Ecto neural progenitor cell (in vitro differentiated cells): Measurements from ENCODE around the gene LIAS.
"Not testable (repeated sequence)": the region's sequence is repeated elsewhere in the genome, so short reads cannot be mapped to it uniquely, and the experiment has no call there.

Source experiments
- DNase-seq: peaks from one replicate; pipeline ENCODE4 v3.0.0-alpha.2; 2018; ENCODE audit warnings: low spot score

The LIAS gene

DNA sequence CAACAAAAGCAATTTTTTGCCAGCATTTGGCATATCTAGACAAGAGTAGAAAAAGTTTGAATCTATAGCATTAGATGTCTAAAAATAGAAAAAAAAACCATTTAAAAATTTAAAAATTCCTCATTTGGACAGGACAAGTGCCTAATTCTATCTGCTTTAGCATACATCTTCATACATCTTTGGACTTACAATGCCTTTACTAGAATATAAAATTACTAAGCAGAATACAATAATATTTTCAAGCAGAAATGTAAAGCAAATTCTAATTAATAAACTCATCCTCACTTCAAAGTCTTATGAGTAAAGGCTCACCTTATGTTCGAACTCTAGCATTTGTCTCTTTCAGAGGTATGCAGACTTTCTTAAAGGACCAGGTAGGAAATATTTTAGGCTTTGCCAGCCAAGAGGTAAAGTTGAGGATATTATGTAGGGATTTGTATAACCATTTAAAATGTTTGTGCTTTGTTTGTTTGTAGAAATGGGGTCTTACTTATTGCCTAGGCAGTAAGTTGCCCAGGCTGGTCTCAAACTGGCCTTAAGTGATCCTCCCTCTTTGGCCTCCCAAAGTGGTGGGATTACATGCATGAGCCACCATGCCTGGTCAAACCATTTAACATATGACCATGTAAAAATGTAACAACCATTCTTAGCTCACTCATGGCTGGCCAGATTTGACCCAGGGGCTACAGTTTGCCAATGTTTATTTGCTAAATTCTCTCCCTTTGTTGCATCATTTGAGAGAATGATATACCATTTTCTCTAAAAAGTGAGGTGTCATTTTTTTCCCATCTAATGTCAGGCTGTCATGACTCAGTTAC, 39.3 kb downstream of the LIAS start:
- DNase-seq, result no peak

DNA sequence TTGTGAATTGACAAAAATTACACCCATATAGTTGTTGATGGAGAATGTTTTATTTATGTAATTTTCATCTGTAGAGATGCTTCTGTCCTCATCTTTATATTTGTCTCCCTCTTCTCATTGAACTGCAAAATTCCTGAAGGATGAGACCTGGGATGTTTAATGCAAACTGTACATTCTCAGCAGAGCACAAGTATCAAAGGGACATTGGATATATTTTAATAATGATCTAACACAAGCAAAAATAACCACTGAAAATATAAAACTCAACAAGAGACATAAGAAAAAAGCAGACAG, 39.8 kb downstream of the LIAS start:
- DNase-seq, result no peak

DNA sequence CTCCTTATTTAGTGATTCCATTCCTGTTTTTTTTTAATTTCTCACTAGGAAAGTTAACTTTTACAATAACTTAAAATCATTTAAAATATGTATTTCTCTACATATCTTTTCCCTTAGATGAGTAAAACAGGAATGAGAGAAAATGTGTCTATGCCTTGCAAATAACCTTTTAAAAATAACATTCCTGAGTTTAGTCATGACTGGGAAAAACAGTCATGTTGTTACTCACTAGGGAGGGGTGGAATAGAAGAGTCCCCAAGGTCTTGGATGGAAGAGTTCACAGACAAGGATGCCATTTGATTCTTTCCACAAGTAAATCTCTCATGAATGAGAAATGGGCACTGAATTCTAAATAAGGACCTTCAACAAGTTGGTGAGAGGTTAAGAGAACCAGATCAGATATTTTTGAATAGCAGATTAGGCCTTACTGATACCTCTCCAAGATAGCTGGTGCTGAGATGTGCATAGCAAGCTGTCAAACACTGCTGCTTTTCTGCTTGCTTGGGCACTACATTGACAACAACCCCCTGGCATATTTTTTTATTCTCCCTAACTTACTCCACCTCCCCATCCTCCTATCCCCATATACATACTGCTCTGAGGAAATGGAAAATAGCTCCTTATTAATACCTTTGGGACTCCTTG, 43.3 kb downstream of the LIAS start:
- DNase-seq, result no peak

DNA sequence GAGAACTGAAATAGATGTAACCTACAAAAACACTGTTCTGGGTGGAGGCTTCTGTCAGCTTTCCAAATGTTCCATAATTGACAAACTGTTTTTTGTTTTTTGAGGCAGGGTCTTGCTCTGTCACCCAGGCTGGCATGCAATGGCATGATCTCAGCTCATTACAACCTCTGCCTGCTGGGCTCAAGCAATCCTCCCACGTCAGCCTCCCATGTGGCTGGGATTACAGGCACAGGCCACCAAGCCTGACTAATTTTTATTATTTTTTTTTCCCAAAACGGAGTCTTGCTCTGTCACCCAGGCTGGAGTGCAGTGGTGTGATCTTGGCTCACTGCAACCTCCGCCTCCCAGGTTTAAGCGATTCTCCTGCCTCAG, 43.8 kb downstream of the LIAS start:
- not testable (repeated sequence) for DNase-seq

DNA sequence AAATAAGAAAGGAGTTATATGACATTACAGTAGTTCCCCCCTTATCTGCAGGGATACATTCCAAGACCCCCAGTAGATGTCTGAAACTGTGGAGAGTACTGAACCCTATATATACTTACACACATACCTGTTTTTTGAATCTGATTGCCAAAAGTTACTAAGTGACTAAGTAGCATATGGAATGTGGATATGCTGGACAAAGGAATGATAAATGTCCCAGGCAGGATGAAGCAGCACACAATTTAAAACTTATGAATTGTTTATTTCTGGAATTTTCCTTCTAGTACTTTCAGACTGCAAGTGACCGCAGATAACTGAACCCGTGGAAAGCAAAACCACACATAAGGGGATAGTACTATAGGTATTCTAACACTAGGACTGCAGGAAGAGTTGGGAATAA, 45.7 kb downstream of the LIAS start:
- DNase-seq, result no peak

DNA sequence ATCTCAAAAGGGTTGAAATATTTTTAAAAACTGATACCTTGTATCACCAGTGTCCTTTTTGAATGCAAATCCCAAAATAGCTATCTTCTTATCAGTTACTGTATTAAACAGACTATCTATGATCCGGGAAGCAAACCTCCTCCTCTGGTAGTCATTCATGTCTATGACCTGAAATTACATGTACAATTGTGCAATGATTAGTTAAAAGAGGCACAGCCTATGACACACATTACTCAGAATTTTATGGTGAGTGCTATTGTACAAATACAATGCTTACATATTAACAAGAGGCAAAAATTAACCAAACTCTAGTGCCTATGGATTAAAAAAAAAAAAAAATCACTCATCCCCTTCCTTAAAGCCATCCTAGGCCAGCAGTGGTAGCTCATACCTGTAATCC, 46.7 kb downstream of the LIAS start:
- DNase-seq, result no peak

DNA sequence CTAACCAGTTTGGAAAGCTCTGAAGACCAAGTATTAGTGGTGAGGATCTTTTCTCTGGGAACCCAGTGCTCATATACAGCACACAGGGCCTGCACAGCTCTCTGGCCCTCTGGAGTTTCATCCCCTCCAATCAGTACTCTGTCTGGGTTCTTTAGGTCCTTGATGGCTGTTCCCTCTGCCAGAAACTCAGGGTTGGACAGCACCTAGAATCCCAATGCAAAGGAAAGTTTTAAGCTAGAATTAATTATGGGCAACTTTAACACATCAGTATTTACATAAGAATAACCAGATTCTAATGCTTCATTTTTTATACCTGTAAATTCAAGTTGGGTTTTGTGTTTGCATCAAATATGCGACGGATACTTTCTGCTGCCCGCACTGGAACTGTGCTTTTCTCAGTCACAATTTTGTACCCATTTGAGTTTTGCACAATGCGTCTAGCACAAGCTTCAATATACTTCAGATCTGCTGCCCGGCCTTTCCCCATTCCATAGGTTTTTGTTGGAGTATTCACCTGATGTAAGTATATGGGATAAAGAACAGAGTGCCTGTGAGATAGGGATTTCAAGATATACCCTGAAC, 51.6 kb downstream of the LIAS start:
- DNase-seq, result no peak

DNA sequence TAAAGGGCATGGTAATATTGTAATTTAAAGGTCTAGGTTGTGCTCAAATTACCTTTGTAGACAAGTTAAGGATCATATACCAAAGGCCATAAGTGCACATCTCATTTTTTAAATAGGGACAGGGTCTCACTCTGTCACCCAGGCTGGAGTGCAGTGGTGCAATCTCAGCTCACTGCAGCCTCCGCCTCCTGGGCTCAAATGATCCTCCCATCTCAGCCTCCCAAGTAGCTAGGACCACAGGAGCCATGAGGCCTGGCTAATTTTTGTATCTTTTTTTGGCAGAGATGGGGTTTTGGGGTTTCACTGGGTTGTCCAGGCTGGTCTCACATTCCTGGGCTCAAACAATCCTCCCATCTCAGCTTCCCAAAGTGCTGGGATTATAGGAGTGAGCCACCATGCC, 55.4 kb downstream of the LIAS start:
- not testable (repeated sequence) for DNase-seq

DNA sequence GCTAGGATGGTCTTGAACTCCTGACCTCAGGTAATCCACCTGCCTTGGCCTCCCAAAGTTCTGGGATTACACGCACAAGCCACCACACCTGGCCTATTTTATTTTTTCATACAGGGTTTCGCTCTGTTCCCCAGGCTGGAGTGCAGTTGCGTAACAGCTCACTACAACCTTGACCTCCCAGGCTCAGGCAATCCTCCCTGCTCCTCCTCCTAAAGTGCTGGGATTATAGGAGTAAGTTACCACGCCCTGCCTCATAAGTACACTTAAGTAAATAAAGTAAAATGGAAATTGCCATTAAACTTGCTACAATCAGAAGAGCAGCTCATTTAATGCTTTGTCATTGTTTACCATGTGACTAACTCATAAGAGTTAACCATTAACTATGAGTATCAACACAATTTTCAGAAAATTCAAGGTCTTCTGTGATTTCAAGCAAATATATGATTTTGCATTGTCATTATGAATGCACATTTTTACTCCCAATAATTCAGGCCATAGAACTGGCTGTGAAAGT, 56.1 kb downstream of the LIAS start:
- DNase-seq, result no peak

DNA sequence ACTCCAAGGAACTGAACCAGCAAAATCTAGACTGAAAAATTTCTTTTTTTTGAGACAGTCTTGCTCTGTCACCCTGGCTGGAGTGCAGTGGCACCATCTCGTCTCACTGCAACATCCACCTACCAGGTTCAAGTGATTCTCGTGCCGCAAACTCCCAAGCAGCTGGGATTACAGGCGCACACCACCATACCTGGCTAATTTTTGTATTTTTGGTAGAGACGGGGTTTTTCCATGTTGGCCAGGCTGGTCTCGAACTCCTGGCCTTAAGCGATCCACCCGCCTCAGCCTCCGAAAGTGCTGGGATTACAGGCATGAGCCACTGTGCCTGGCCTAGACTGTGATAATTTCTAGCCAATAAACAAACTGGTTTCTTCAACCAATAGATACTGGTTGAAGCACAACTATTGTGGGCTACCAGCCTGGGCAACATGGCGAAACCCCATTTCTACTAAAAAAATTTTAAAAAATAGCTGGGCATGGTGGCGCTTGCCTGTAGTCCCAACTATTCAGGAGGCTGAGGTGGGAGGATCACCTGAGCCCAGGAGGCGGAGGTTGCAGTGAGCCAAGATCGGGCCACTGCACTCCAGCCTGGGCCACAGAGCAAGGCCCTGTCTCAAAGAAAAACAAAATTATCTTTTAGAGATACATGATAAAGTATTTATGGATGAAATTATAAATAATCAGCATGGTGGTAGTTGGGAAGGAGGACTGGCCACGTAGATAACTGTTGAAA, 57.0 kb downstream of the LIAS start:
- not testable (repeated sequence) for DNase-seq

DNA sequence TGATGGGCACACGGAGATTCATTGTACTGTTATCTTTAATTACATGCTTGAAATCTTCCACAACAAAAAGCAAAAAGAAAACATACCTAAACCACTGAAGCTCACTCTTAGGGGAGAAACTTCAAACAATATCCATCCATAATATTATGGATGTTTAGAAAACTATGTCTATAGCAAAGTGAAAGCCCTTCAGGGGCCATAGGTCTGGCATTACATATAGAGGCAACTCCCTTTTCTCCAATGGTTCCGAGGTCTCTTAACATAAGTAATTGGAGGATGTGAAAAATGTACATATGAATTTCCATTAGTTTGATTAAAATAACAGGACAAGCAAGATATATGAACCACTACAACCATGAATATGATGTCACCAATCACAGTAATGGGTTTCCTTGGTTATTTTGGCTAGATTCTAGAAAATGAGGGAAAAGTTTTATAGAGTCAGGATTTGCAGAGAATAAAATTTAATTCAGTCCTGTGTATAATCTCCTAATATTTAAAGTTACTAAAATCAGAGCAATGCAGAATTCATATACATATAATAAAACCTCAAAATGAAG, 57.6 kb downstream of the LIAS start:
- no peak for DNase-seq

DNA sequence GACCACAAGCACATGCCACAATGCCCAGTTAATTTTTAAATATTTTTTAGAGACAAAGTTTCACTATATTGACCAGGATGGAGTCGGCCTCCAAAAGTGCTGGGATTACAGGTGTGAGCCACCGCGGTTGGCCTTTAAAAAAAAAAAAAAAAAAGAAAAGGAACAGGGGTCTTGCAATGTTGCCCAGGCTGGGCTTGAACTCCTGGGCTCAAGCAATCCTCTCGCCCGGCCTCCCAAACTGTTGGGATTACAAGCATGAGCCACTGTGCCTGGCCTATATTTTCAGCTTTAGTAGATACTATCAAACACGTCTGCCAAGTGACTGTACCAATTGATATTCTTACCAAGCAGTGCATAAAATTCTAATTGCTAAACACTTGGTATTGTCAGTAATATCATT, 59.6 kb downstream of the LIAS start:
- DNase-seq, result no peak

DNA sequence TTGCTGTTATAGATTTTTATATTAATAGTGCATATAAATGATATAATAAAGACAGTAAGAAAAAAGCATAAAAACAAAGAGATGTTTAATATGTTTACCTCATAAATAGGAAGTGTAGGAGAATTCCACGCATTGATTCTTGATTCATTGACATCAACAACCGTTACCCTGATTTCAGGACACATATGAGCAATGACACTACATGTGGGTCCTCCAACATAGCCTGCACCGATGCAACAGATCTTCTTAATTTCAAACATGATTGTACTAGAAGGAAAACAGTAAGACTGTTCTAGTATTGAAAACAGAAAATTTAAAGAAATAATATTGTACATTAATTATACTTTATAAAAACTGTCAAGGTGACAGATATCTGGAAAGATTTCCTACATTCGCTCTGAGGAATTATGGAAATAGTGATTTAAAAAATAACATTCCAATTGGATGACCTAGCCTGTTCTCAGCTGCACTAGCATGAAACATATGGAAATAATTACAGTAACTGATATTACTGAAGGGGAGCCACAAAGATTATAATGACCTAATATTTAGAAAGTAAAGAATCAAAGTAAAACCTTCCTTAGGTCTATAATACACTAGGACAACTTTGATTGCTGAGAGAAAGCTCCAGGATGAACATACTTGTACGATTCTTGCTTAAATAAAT, 62.5 kb downstream of the LIAS start:
- no peak for DNase-seq

DNA sequence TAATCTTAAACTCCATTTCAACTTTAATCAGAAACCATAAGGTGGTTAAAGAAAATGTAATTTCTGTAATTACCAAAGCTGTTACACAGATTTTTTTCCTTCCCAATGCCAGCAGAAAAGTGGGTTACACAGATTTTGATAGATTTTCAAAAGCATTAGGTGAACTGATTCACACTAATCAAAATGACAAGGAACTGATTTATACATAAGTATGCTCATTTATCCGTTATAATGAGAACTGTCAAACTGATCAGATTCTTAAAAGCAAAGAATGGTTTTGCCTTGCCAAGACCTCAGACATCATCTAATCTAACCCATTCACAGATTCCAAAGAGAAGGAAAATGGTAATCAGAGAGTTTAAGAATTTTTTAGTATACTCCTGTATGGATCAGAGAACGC, 63.2 kb downstream of the LIAS start:
- DNase-seq, result no peak

DNA sequence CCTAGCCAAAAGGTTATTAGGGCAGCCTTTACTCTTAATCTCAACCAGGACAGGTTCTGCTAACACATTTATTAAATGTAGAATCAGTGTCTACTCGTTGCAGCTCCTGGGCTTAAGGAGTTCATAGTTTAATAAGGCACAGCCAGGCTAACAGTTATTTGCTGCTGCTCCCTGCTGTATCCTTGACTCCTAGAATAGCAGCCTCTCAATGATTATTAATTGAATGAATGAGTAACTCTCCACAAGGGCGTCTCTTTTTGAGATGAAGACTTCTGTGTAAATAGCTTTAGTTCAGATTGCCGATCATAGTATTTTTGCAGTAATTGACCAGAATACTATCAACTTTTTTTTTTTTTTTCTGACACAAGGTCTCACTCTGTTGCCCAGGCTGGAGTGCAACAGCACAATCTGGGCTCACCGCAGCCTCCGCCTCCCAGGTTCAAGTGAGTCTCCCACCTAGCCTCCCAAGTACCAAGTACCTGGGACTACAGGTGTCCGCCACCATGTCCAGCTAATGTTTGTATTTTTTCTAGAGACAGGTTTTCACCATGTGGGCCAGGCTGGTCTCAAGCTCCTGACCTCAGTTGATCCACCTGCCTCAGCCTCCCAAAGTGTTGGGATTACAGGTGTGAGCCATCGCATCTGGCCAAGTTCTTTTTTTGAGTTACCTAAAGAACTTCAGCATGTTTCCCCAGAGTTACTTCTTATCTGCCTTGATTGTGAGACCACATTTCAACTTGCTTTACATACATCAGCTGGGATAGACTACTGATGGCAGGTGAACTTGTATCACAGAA, 65.5 kb downstream of the LIAS start:
- no peak for DNase-seq

DNA sequence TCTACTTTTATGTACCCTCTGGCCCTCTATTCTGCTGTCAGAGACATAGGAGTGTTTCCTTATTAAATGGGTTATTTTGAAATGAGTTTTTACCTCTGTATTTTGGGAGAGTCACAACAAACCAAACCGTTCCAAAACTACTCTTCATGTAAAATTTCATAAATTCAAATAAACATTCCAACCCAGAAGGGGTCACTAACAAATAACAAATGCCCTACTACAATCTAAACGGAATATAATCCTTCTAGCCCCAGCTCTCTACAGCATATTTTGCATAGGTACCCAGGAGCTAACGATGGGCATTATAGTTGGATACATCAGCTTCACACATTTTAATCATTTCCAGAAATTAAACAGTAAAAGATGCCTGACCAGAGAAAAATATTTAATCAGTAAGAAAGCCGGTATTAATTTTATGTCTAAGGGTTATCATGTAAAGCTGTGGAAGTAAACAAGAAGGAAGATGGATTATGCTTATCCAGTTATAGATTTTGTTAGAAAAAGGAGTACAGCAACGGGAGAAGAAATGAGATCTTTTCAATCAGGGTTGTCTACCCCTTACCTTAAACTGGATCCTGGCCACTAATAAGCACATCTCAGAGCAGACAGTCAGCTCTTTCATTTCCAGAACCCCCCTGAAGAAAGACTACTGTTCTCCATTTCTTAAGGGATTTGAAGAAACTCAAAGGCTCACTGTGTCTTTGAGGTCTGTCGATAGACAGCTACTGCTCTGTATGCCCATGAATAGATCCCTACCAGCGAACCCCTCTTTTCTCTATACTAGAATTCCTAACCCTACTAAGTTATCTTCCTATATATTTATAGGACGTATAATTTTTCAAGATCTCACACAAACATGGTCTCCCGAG, 67.2 kb downstream of the LIAS start:
- DNase-seq, result no peak

DNA sequence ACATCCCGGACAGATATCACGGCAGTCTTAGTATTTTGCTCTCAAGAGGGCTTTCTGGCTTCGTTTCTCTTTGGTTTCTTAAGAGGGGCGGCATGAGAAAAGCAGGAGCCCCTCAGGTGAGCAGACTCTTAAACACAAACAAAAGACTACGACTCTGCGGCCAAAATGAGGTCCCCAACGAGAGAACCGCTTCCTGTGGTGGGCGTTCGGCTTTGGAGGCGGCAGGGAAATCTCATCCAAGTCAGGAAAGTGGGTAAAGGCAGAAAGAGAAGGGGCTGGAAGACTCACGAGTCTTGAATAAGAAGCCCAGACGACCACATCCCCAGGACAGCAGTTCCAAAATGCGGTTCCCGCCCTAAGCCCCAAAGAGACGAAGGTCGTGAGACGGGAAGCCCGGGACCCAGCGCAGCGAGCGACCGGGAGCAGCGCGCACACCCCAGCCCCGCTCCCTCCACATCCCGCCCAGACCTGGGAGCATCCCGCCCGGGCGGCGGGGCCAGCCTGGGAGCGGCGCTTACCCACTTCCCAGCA, 68.0 kb downstream of the LIAS start:
- DNase-seq, result no peak

DNA sequence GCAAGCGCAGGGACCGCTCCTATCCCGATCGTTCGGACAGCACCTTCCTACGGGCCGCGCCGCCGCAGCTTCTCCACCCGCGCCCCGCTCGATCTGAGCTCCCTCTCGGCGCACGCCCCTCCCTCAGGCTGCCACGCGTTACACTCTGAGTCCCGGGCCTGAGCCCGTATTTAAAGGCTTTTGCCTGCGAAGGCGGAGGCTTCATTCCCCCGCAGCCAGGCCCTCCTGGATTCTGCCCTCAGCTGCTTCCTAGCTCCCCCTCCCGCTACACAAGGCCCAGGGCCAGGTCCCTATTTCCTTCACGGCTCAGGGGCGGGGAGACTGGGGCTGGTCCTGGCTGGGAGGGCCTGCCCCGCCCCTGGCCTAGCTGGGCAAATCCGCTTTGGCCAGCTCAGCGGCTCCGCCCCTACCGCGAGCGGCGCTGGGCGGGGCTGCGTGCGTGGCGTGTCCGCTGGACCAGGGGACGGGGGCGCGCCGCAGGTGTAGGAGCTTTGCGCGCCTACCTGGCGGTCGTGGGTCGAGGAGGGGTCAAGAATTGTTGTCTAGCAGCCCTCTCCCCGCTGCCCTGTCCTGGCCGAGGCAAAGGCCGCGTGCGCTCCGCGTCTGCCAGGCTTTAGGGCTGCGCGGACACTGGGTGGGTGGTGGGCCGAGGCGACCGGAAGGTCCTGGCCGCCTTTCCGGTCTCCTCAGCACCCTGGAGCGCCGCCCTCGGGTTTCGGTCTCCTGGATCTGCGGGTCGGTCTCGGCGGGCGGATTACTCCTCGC, 68.6 kb downstream of the LIAS start, which contains the start of gene UGDH:
Gene UGDH, minus strand, starts transcription at position 144 of the 765 bp plus-strand sequence. CDS start 5,927 bp downstream, outside the sequence.
- peak; percentile 96 for DNase-seq

DNA sequence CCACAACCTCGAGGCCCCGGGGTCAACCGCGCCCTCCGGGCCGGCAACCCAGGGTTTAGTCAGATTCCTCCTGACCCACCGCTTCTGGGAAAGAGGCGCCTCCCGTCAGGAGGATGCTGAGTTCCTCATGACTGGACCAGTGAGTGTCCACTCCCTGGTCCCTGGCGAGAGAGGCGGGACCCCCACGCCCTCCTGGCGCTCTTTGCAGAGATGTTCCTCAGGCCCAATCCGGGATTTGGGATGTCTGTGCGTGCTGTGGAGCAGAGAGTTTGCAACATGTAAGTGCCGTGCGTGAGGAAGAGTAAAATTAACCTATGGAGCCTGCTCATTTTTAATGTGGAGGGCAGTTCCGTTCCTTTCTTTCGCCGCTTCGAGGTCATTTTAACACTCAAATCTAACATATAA, 69.2 kb downstream of the LIAS start:
- no peak for DNase-seq
